Tibial nerve (tissue), 4 donors: ENCODE measurements around the gene SLC7A6.

Source experiments
- CTCF ChIP-seq, 5 experiments: fragments of 200-600 bp in 3 of 5; fragments of 450-650 bp in 2 of 5; sonication (generic) in 3 of 5; IDR thresholded peaks; one replicate each; pipeline ENCODE4 v1.5.1; 2016 to 2019; ENCODE audit warnings: antibody characterized with exemption in 5 of 5, mild to moderate bottlenecking in 3 of 5, moderate library complexity in 2 of 5
- EP300 ChIP-seq, 2 donors: sonication (generic); formaldehyde crosslinking; IDR thresholded peaks; one replicate each; pipeline ENCODE4 v1.6.1; 2017; ENCODE audit warnings: antibody characterized with exemption in 2 of 2, mild to moderate bottlenecking in 1 of 2
- POLR2A ChIP-seq, 2 donors: fragments of 450-650 bp; IDR thresholded peaks; one replicate each; pipeline ENCODE4 v1.6.1; 2017; ENCODE audit warnings: antibody characterized with exemption in 2 of 2, mild to moderate bottlenecking in 2 of 2, moderate library complexity in 2 of 2

- TF ChIP-seq CTCF (IDR thresholded peaks at IDR 0.05) (no peak), EP300 (IDR thresholded peaks at IDR 0.05) (no peak), POLR2A (IDR thresholded peaks at IDR 0.05) (no peak)
Measured at GRCh38 chr16:68257906-68258800, 6.2 kb upstream of the SLC7A6 start.
